ENCODE data around the gene ZNF414.

DNA sequence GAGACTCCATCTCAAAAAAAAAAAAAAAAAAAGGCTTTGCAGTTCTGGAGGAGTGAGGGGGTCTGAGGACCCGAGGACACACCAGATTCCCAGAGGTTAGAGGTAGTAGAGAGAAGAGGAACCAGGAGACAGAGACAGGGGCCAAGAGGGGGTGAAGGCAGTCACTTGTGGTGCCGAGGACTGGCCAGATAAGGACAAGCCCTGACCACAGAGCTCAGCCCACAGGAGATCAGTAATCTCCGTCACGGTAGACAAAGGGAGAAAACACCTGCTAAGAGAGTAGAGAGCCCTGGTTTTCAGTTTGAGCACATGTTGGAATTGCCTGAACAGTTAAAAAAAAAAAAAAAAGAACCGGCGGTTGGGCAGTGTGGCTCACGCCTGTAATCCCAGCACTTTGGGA is 9.8 kb downstream of the ZNF414 start:
- TF ChIP-seq, protein P1, sequence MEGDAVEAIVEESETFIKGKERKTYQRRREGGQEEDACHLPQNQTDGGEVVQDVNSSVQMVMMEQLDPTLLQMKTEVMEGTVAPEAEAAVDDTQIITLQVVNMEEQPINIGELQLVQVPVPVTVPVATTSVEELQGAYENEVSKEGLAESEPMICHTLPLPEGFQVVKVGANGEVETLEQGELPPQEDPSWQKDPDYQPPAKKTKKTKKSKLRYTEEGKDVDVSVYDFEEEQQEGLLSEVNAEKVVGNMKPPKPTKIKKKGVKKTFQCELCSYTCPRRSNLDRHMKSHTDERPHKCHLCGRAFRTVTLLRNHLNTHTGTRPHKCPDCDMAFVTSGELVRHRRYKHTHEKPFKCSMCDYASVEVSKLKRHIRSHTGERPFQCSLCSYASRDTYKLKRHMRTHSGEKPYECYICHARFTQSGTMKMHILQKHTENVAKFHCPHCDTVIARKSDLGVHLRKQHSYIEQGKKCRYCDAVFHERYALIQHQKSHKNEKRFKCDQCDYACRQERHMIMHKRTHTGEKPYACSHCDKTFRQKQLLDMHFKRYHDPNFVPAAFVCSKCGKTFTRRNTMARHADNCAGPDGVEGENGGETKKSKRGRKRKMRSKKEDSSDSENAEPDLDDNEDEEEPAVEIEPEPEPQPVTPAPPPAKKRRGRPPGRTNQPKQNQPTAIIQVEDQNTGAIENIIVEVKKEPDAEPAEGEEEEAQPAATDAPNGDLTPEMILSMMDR (IDR thresholded peaks at IDR 0.05) = no peak
- TF ChIP-seq POLR2A (IDR thresholded peaks at IDR 0.05) (no peak), EP300 (IDR thresholded peaks at IDR 0.05) (no peak)

Data from tibial nerve (tissue), 4 donors.